HG03460 (cell line): ENCODE data around the gene LGR6.

Experiments
- ATAC-seq: cut with Tn5 transposase; IDR thresholded peaks from one replicate; pipeline ENCODE4 v1.9.1; 2021; ENCODE audit not compliant: unreplicated experiment

The LGR6 gene

DNA sequence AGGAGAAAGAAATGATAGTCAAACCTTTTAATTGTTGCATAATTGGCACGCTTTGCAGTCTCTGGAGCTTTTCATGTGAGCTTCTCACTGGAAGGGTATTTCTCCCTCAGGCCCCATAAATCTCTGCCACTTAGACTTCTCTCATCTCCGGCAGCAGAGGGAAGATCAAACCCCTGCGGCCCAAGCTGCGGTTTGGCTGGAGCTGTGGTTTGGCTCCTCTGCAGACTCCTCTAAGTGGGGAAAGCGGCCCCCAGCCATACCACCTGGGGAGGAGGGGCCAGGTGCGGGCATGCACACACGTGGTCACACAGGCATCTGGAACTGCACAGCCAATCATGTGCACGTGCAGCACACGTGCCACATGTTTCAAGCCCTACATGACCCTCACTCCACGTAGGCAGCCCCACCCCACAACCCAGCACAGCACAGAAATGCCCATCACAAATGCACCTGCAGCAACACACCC, 89.8 kb downstream of the LGR6 start:
- ATAC-seq: no peak

DNA sequence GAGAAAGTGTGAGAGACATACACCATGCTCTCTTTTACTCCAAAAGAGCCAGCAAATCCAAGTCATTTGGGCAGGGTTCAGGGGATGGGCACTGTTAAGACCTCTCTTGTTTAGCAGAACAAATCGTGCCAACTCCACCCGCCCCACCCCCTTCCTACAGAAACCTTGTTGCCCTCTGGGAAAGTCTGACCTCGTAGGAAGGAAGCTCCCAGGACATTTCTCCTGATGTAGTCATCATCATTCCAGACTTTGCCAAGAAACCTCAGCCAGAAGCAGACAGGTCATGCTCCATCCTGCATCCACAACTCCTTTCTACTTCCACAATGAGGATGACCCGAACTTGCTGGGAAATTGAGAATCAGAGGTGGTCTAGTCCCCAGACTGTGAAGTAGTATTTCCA, 90.4 kb downstream of the LGR6 start:
- ATAC-seq: no peak

DNA sequence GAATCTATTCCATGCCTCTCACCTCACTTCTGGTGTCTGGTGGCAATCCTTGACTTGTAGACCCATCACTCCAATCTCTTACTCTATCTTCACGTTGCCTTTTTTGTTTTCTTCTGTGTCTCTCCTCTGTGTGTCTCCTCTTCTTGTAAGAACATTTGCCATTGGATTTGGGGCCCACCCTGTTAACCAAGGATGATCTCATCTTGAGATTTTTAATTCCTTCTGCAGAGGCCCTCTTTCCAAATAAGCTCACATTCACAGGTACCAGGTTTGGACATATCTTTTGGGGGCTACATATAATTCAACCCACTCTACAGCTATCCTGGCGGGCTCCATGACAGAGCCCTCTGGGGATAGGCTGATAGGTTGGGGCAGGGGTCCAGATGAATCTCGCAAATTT, 92.3 kb downstream of the LGR6 start:
- ATAC-seq: no peak

DNA sequence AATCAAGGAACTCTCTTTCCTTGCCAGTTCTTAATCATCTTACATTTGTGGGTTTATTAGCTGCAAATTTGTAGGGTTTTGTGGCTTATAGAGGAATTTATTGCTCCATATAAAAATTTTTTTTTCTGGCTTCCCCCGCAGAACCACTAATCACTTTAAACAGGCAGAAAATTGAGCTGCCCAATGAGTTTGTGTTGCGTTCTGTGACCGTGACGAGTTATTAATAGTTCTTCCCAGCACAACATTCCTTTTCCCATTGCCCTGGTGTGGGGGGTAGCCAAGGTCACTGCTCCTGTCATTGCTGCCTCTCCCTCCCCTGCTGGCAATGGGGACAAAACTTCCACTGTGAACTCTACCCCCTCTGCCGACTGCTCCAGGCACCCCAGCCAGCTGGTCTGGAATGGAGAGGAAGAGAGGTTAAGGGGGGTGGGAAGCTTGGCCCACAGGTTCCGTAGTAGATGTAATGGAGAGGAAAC, 93.1 kb downstream of the LGR6 start:
- ATAC-seq: no peak

DNA sequence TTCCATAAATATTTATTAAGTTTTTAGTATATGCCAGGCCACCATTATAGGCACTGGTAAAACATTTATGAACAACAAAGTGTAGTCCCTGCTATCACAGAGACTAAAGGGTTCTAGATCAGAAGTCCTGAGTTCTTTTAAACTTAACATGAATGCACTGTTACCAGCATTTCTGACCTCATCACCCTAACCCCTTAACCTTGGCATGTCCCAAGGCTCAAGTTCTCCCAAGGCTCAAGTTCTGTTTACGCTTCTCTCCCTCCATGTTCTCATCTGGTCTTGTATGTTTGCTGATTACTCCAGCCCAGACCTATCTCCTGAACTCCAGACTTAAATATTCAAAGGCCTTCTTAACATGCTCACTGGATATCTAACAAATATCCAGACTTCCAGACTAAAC, 93.6 kb downstream of the LGR6 start:
- ATAC-seq: no peak

DNA sequence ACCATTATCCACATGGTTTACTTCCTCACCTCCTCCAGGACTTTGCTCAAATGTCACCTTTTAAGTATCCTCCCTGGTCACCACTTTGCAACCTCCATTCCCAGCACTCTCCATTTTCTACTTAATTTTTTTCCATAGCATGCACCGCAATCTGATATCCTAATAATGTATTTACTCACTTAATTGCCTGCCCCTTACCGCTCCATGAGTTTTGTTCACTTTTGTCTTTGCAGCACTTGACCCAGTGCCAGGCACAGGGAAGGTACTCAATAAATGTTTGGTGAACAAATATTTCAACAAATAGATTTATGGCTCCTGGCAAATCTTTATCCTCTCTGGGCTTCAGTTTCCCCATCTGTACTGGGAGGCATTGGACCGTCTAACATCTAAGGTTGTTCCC, 94.6 kb downstream of the LGR6 start:
- ATAC-seq: no peak

DNA sequence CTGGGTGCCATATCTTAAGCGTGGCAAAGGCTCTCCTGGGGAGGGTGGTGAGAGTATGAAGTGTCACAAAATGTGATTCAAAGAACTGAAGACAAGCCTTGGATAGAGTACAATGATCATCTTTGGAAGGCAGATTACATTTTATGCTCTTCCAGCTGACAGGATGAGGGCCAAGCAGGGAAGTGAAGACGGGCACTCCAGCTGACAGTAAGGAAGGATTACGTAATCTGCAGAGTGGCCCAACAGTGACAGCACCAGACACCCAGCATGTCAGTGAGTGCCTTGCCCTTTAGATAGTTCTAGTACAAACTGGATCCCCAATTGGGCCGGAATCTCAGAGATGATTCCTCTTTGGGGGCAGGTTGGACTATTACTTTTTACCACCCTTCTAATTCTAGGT, 95.4 kb downstream of the LGR6 start:
- ATAC-seq: no peak

DNA sequence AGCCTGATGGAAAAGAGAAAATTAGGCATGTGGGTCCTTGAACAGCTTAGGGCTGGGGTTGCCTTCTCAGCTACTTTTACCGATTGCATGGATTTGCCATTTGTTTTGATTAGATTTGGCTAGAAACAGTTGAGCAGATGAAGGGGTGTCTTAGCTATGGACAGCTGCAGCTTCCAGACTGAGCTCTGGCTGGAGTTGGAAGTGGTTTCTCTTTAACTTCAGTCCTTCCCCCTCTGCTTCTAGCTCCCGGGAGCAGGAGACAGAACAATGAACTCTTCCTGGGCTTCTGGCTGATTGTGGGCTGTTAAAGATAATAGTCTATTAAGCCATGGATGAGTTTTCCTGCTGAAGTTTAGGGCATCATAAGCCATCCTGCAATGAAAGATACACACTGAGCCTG, 97.4 kb downstream of the LGR6 start:
- no peak for ATAC-seq

DNA sequence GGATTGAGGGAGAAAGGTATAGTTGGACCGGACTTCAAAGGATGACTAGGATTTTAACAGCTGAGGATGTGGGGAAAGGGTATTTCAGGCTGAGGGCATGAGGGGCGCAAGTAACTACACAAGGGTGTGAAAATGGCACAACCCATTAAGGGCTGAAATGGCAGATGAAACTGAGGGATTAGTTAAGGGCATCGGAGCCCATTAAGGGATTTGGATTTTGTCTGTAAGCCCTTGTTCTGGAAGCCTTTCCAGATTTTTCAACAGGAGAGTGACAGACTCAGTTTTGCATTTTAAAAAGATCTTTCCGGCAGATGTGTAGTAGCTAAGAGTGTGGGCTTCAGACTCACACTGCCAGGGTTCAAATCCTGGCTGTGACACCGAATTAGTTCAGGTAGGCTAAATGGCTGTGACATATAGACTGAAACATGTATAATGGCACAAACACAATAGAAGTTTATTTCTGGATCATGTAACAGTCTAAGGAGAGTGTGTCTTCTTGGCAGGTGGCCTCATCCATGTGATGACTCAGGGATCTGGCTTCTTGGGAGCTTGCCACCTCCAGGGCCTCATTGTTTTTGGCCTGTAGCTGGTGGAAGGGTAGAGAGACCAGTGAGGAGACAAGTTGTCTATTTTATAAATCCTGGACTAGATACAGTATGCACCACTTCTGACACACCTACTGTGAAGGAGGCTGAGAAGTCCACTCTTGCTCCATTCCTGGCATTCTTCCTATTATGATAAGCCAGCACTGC, 98.5 kb downstream of the LGR6 start:
- no peak for ATAC-seq

DNA sequence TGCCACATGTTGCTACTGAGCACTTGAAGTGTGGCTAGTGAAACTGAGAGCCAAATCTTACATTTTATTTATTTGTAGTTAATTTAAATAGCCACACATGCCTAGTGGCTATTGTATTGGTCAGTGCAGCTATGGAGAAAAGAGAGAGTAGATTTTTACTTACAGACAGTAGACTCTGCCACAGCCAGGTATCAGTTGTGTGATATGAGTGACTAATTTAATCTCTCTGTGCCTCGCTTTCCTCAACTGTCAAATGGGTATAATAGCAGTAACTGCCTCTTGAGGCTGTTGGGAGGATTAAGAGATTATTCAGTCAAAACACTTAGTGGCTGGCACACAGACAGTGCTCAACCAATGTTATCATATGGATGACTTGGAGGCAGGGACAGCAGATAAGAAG, 99.2 kb downstream of the LGR6 start:
- ATAC-seq: no peak

DNA sequence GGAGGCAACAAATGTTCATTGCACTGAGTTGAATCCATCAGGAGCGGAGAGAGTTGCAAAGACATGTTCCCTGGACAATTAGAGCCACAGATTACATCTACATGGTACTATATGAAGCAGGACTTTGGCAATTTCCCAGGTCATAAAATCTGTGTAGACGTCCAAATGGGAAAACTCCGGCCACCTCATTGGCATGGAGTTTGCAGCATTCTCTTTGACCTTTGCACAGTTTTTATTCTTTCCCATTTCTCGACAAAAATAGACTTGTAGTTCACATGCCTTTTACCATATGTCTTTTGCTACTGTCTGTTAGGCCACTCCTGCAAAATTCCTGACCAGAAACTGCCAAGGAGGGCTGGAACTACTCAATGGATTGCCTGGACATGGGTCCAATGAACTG, 100.0 kb downstream of the LGR6 start:
- no peak for ATAC-seq

DNA sequence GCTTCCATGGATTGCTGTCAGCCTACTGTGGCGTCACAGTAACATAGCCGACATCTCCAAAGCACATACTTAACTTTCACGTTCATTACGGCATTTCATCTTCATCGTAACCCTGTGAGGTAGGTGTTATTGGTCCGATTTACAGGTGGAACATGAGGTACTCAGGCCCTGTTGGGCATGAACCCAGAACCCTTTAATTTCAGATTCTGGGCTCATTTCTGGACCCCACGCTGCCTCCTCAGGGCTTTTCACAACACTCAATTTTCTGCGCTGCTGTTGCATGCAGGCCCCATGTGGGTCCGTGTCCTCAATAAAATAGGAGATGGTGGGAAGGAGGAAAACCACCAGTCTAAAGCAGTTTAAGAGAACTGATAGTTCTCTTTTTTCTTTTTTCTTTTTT, 108.6 kb downstream of the LGR6 start:
- ATAC-seq: no peak

DNA sequence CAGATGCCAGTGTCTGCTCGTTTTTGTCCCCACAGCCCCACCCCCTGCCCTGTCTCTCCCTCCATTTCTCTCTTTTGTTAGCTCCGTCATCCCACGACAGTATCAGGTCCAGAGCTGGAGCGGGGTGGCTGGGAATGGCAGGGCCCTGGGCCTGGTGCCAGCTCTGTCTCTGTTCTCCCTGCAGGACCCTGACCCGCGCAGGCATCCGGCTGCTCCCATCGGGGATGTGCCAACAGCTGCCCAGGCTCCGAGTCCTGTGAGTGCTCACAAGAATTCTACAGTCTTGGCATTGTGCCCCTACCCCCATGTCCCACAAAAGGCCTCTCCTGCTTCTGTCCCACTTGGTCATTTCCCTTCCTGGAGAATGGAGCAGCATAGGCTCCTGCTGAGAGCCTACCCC, 110.8 kb downstream of the LGR6 start:
- ATAC-seq: no peak

DNA sequence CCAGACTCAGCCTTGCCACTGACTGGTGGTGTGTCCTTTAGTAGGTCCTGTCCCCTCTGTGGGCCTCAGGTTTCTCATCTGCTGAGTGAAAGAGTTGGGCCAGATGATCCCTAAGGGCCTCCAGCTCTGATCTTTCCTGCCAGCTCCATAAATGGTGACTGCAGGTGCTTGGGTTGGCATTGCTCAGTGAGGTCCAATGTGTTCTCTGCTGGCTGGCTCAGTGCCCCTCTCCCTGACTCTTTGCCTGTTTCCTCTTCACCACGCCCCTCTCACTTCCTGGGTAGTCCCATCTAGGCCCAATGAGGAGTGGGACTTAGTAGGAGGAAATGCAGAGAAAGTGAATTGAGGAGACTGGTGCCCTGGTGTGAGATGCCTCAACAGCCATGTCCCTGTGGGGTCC, 111.6 kb downstream of the LGR6 start:
- ATAC-seq: no peak

DNA sequence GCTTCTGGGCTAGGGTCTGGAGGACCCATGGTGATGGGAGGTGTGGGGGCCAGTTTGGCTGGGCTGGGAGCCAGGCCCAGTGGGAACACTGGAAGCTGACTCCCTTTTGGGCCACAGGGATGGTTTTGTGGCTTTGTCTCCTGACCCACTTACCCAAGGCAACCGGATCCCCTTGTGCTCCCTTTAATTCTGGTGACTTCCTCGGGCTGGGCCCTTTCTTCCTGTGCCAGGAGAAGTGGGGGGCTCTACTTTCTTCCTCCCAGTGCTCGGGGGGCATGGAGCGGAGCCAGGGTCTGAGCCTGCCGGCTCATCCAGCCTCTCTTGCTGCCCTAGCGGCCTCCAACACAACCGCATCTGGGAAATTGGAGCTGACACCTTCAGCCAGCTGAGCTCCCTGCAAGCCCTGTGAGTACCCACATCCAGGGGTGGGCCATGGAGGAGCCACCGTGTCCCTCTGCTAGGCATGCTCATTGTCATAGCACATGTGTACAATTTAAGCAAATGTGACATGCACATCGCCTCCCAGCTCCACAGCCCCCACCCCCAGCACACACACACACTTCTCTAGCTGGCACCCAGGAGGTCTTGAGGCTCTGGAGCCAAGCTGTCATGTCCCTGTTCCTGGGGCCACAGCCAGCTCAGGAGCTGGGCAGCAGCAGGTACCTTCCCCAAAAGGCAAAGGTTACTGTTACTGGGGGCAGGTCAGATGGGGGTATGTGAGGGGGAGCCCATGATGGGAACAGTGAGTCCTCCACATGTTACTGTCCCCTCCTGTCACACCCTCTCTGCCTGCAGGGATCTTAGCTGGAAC, 113.1 kb downstream of the LGR6 start:
- no peak for ATAC-seq

DNA sequence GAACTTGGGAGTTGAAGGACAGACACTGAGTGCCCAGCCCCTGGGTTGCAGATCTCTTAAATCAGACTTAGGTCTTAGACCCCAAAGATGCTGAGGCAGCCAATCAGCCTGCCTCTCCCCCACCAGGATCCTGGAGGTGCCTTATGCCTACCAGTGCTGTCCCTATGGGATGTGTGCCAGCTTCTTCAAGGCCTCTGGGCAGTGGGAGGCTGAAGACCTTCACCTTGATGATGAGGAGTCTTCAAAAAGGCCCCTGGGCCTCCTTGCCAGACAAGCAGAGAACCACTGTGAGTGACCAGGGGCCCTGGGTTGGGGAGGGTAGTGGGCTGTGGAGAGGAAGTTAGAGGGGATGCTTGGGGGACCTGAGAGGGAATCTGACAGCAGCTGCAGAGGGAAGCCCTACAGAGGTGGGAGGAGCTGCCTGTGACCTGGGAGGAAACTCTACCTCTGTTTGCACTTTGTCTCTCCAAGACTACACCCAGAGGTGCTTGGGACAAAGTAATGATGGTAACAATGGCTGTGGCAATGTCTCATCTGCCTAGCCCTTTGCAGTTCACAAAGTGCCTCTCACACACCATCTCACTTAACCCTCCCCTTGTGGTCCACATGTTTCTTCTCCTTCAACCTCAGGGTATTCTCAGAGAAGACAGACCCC, 116.6 kb downstream of the LGR6 start:
- no peak for ATAC-seq

DNA sequence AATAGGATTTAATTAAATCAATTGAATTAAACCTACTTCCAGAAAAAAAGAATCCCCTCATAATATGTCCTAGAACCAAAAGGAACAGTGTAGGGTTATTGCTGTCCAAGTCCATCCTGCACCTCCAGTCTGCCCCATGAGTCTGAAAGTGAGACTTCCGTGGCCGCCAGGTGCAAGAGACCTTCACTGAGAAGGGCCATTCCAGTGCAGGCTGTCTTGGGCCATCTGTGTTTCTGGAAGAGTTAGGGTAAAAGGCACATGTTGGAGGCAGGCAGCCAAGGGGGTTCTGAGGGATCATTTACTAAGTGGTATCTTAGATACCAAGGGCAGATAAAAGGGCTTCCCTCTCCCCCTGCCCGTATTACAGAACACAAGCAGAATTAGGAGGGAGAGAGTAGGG, 117.1 kb downstream of the LGR6 start:
- ATAC-seq: no peak

DNA sequence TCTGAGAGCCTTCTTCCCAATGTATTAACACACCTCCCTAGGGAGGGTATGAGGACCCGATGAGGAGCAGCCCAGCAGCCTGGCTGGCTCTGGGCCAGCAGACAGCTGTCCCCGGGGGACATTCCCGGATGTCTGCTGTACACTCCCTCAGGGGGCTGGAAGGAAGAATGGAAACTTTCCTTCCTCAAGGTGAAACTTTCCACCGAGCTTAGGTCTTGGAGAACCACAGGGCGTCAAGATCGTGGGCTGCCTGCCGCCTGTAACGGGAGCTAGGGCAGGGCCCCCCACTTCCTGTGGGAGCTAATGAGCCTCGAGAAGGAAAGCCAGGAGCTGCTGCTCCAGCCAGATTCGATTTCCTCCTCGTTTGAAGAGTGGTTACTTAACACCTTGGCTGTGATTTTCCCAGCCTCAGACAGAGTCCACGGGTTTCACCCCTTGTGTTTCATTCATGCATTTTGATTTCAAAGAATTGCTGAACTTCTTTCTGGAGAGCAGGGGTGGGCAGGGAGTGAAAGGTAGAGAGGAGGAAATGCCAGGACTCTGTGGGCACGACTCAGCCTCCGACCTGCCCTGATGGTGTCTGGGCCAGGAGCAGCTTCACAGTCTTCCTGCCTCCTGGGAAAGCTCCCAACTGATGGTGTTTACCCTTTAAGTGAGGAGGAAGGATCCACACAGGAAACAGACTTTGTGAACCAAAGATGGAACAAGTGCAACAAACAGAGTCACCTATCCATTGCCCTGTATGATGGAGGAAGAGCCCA, 118.5 kb downstream of the LGR6 start:
- no peak for ATAC-seq

DNA sequence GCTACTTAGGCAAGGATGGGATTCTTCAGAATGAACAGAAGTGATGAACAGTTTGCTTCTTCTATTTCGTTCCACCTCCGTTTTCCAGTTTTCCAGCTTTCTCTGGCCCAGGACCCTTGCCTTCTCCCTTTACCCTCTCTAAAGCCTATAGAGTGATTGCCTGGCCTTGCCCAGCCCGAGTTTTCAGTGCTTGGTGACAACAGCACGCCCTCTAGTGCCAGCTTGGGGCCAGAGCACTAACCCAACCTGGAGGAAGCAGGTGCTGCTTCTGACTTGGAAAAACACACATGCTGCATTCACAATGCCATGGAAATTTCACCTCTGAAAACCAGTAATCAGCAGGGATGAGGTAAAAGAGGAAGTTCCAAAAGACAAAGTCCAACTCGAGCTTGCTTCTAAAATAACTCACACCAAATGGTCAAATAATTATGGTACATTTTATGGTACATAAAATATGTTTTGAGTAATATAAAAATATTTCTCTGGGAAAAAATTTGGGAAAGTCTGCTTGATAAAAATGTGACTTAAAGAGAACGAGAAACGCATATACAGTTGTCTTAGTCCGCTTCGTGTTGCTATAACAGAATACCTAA, 122.1 kb downstream of the LGR6 start:
- ATAC-seq: peak; percentile 59

DNA sequence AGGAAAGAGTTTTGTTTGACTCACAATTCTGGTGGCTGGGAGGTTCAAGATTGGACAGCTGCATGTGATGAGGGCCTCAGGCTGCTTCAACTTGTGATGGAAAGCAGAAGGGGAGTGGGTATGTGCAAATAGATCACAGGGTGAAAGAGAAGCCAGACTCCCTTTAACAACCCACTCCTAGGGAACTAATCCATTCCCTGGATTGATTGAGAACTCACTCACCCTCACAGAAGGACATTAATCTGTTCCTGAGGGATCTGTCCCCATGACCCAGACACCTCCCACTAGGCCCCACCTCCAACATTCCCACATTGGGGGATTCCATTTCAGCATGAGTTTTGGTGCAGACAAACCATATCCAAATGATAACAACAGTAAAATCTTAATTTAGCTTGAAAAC, 122.6 kb downstream of the LGR6 start:
- ATAC-seq: no peak
